ENCODE results near the gene LDLRAD4.

- TF ChIP-seq ZBTB17 (CRISPR knock-in tag; IDR thresholded peaks at IDR 0.05): no peak
- TF ChIP-seq ZNF609 (CRISPR knock-in tag; IDR thresholded peaks at IDR 0.05; ENCODE audit: borderline replicate concordance): no peak
- TF ChIP-seq CTCFL (IDR thresholded peaks at IDR 0.05; ENCODE audit: borderline replicate concordance, insufficient read depth, low read depth, low read length, poor library complexity, severe bottlenecking): no peak
- no peak for TF ChIP-seq NFATC3 (IDR thresholded peaks at IDR 0.05)
Measured at GRCh38 chr18:13574761-13575160, 356.2 kb downstream of the LDLRAD4 start.

Data from K562 (cell line).